SHP77 (cell line): ENCODE measurements around the gene PSMD5.
"Not testable (repeated sequence)": the region's sequence is repeated elsewhere in the genome, so short reads cannot be mapped to it uniquely, and the experiment has no call there.

Source experiments
- DNase-seq, 2 experiments: peaks; one replicate each; lab custom pipeline; 2025; lab: John Stamatoyannopoulos, UW

The PSMD5 gene

DNA sequence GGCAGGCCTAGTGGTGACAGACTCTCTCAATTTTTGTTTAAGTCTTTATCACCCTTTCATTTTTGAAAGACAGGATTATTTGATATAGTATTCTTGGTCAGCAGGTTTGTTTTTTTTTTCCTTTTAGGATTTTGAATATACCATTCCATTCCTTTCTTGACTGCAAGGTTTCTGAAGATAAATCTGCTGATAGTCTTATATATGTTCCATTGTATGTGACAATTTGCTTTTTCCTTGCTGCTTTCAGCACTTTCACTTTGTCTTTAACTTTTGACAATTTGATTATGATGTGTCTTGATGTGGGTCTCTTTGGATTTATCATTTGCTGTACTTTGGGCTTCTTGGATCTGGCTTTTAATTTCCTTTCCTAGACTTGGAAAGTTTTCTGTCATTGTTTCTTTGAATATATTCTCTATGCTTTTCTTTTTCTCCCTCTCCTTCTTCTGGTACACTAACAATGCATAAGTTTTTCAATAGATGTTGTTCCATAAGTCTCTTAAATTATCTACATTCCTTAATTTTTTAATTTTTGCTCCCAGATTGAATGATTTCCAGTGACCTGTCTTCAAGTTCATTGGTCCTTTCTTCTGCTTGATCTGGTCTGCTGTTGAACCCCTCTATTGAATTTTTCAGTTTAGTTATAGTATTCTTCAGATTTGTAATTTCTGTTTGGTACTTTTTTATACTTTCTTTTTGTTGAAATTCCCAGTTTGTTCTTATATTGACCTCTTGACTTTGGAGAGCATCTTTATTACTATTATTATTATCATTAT, 34.9 kb downstream of the PSMD5 start:
- DNase-seq: no peak

DNA sequence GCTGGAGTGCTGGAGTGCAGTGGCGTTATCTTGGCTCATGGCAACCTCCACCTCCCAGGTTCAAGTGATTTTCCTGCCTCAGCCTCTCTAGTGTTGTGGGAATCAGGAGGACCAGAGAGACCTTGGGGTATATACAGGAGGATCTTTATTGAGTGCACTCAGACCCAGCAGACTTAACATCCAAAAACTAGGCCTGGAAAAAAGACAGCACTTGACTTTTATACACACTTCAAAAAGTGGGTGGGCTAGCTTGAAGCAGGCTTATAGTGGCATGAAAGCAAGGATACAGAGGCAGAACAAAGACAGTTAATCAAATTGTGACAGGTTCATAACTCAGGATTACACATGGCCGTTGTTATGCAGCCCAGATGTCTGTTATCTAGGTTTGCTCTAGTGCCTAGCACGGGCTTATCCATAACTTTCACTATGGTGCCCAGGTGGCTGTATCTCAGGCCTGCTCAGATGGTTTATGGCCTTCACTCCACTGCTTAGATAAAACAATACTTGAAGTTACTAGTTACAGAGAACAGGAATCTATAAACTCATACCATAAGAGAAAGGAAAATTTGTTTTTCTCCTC, 37.8 kb downstream of the PSMD5 start:
- not testable (repeated sequence) for DNase-seq

DNA sequence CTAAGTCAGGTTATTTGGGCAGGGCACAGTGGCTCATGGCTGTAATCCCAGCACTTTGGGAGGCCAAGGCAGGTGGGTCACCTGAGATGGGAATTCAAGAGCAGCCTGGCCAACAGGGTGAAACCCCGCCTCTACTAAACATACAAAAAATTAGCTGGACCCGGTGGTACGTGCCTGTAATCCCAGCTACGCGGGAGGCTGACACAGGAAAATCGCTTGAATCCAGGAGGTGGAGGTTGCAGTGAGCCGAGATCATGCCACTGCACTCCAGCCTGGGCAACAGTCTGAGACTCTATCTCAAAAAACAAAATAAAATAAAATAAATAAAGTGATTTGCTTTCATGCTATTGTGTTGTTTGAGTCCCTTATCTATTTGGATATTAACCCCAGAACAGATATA, 41.3 kb downstream of the PSMD5 start:
- no peak for DNase-seq

DNA sequence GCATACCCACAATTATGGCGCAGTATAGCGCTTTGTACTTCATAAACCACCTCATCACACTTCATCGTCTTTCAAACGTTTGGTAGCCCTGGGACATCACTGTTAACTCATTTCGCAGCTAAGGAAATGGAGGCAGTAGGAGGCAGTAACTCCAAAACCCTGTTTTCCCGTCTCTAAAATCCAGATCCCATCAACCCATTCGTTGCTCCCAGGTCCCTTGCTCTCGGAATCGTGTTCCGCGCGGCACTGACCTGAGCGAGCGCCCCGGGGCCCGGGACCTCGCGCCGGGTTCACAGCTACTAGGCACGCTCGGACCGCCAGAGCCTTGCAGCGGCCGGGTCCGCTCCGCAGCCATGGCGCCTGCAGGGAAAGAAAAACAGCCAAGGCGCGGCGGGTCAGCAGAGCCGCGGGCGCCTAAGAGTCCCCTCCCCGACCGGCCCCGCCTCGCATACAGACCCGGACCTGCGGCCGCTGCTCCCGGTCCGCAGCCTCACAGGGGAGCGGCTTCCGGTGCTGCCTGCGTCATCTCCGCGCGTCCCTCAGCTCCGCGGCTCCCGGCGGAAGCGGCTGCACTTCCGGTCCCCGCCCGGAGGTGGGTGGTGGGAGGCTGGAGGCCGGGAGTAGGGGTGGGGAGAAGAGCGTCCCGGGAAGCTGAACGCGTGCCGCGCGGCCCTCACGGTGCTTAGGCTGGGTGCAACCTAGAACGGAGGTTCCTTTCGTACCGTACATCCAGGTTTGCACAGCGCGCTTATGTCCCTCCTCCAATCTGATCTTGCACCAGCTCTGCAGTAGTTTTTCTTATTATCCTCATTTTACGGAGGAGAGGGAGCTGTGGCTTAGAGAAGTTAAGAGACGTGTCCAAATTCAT, 49.6 kb downstream of the PSMD5 start, which contains the start of gene FBXW2:
Gene FBXW2 (minus strand): TSS at position 519 of the 868 bp plus-strand sequence. CDS start 5,158 bp downstream, outside the sequence.
- peak; percentile 88 to 92 for DNase-seq

DNA sequence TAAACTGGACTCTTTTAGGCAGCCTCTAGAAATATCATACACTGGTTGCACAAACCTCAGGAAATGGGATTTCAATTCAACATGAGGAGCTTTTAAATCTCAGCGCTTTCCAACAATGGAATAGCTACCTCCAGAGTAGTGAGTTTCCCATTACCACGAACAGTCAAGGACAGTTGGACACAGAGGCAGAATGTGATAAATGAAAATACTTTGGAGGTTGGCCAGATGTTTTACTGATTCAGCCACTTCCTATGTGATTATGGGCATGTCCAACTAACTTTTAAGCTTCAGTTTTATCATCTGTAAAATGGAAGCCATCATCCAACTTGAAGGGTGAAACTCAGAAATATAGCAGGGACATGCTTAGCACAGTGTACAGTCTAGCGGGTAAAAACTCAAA, 51.6 kb downstream of the PSMD5 start:
- DNase-seq: no peak

DNA sequence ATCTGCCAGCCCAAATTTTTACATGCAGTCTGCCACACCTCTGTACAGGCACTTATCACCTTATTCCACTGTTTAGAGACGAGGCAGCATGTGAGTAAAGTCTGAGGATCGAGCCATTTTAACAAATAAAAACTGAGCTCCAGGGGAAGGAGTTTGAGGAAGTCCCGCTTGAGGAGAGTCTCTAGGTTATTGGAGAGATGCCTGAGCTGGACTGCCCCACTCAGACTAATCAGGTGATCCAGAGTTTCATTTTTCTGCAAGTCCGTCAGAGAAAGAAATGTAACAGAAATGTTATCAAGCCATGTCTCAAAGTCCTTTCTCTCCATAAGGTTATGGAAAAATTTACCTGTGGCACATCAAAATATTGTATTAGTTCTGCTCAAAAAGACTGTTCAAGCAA, 54.8 kb downstream of the PSMD5 start:
- no peak for DNase-seq

DNA sequence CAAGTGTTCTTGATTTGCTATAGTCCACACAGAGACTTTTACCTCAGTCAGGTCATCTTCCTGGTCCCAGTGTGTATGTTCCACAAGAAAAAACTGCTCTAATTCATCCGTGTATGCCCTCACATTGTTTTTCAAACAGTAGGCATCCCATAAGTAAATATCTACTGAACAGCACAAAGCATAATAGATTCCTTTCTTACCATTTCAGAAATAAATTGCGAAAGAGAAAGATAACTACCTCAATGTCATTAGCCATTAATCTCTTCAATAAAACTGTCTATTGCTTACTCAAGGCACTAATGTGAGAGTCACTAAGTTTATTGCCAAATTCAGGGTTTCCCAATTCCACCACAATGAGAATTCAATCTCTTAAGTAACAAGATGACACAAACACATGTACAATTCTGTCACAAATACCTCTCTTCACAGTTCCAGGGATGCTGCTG, 59.1 kb downstream of the PSMD5 start:
- no peak for DNase-seq

DNA sequence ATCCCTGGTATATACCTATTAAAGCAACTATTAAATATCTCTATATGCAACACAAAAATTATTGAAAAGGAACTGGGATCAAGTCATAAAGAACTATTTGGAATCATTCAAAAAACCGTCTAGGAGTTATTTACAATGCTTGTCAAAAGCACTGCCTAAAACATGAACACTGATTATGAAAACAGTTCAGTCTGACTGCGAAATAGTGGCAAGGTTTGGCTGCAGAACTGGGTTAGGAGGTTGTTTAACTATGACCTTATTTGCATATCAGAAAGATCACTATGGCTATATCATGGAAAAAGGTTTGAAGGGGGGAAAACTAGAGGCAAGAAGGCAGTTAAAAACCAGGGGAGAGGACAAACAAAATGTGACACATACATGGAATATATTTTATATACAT, 61.5 kb downstream of the PSMD5 start:
- DNase-seq: no peak

DNA sequence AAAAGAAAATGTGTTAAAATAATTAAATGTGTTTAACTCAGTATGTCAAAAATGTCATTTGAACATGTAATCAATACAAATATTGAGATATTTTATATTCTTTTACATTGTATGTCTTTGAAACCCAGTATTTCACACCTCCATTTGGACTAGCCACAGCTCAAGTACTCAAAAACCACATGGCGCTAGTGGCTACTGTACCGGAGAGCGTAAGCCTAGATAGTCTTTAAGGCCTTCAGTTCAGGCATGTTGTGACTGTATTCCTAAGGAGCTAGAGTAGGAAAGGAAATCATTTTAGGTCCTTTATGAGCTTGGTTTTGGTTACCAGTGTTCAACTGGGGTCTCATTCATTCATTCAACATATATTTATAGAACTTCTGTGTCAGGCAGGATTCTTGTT, 62.4 kb downstream of the PSMD5 start:
- DNase-seq: no peak

DNA sequence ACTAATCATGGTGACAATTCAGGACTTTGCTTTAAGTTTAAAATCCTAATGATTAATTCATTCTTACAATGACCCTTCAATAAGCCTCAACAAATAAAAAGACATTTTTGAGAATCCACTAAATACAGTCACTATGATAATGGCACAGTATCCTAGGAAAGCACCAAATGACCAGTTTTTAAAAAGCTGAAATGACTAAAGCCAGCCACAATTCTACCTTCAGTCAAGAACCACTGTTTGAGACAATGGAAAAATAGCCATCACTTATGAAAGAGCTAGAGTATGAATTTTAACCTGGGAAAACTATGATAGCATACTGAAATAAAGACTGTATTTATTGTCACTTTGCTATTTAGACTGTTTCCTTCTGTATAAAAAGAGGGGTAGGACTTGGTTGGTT, 63.5 kb downstream of the PSMD5 start:
- DNase-seq: no peak

DNA sequence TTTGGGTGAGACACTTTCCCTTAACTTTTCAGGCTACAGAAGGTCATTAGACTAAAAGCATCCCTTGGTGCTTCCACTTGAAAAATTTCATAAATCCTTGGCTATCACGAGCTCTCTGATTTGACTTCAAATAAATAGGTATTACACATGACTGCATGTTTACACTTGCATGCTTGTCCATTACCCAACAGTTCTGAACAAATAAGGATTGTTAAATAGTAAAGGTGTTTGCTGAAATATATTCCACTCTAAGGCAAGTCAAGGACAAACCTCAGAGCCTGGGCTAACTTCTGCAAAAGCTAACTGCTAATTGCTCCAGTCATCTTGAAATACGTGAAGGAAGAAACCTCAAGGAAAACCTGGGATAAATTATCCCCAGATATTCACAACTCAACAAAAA, 64.0 kb downstream of the PSMD5 start:
- DNase-seq: no peak

DNA sequence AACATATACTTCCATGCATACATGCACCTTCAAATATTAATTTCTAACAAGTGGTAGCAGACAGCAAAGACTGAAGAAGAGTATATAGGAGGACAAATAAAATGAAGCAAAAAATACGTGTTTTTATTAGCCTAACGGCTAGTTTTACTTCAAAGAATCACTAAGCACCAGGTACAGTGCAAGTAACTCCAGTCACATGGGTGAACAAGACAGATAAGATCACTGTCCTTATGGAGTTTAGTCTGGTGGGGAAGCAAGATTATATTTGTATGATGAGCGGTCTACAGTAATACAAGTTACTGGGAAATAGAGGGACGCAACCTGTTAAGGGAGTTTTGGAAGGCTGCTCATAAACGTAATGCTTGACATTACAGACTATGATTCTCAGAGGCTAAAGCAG, 65.5 kb downstream of the PSMD5 start:
- no peak for DNase-seq

DNA sequence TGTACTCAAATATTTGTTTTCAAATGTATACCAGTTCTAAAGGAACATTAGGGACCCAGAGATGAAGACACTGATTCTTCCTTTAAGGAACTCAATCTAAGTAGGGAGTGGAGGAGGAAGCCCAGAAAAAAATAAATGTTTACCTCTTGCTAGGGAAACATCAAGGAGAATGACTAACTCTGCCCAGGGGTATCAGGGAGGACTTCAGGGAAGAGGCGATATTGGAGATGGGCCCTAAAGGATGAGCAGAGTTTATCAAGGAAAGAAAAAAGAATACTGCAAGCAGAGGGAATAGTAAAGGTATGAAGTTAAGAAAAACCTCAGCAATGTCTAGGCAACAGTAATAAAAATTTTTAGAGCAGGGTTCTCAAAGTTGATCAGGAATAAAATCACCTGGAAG, 65.9 kb downstream of the PSMD5 start:
- no peak for DNase-seq

DNA sequence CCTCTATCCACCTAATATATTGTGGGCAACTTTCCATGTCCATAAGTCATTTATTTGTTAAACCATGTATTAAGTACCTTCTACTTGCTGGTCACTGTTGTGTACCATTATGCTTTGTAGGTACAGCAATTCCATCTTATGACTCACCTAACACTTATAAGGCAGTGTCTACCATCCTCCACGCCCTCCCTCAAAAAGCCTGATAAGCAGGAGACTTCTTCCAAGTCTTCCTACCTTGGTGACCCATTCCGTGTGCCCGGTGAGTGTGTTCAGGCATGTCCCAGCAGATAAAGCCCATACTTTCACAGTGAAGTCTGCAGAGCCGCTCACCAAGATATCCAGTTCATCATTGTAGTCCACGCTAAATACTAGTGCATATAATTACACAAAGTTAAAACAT, 66.9 kb downstream of the PSMD5 start:
- no peak for DNase-seq

DNA sequence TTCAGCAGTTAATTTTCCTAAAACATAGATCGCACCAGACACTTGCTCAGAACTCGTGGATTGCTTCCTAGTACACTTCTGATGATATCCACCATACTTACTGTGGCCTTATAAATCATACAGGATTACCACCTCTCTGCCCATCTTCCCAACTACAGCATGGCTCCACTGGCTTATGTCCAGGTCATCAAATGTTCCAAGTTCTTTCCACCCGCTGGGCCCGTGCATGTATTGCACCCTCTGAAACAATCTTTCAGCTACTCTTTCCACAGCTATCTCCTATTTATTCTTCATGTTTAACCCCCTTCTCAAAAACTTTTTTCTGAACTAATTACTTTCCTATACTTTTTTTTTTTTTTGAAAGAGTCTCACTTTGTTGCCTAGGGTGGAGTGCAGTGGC, 68.0 kb downstream of the PSMD5 start:
- DNase-seq: no peak

DNA sequence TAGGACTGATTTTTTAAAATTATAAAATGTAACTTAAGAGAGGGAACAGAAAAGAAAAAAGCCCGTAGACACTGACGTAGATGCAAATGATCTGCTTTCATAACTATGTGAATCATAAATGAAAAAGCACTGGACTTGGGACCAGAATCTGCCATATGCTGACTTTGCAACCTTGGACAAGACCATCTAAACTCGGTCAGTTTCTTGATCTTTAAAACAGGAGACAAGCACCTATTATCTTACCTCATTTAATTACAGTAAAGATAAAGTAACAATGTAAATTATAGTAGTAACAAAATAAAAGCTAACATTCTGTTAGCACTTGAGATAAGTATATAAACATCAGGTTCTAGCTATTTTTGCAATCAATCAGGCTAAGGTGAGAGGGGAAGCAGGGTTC, 69.5 kb downstream of the PSMD5 start:
- no peak for DNase-seq

DNA sequence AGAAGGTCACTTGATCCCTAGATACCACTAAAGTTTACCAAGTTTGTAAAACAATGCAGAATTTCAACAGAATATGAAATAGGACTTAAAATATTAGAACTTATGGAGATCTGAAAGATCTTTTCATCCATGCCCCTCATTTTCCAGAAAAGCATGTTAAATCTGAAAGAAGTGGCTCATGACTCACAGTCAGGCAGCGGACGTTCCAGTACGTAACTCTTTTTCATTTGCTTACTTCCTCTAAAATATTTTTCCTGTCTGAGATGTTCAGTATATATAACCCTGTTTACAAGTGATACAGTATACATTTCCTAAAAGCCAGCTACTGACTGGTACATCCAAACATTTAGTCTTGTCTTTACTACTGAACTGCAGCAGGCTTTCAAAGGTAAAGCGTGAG, 71.8 kb downstream of the PSMD5 start:
- no peak for DNase-seq

DNA sequence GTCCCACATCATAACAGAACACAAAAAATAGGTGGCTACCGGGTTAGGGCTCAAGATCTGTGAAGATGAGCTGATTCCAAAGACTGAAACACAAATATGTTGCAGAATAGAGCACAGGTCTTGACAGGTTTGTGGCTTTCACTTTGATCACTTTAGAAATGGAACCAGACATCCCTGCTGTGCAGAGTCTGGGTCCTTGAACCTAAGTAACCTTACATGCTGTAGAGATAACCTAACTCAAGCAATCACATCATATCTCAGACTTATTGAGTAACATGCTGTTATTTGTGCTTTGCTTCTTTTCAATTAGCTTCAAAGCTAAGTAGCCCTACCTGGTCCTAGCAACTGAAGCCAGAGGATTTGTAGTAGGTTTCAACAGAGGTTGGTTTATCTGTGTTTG, 73.8 kb downstream of the PSMD5 start:
- no peak for DNase-seq

DNA sequence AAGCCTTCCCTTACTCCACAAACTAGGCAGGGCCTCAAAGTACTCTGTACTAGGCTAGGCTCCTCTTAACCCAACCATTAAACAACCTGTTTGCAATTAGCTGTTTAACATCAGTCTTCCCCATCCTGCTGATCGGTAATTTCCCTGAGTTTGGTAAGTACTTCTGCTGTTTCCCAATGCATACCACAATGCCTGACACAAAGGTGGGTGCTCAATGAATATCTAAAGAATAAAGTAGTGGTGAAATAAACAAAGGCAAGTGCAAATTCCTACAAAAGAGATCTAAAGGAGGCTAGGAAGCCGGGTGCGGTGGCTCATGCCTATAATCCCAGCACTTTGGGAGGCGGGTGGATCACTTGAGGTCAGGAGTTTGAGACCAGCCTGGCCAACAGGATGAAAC, 74.5 kb downstream of the PSMD5 start:
- no peak for DNase-seq

DNA sequence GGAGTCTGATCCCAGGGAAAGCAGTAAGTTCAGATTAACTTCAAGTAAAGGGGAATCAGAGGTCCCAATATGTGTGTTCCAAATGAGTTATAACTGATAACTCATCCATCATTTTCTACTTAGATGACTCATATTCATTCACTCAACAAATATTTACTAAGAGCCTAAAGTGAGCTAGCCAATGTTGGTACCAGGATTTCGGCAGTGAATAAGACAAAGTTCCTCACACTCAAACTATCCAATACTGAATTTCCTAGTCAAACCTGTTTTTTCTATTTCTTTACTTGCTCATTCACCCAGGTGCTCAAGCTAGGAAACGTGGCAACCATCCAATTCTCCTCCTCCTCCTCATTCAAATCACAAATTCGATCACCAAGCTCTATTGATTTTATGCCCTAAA, 75.3 kb downstream of the PSMD5 start:
- DNase-seq: no peak
